Measurements from ENCODE around the gene TENM4. TPM values are rescaled to one million over a fixed set of nuclear protein-coding genes. Genes with fewer than 3 reads are reported as not detected.

The TENM4 gene
- total RNA-seq, 2 experiments from 2014 or later: not detected

DNA sequence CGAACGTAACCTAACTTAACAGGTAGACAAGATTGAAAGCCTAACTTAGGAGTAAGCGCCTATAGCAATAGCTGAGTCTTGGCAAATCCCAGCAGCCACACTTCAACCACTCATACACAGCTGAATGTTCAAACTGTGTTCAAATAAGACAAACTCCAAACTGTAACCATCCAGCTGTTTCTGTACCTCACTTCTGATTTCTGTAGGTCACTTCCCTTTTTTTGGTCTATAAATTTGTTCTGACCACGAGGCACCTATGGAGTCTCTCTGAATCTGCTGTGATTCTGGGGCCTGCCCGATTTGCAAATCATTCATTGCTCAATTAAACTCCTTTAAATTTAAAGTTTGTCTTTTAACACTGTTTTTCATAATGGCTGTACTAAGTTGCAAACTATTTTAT is 8.2 kb upstream of the TENM4 start:
- Mint-ChIP-seq H3K36me3 (ENCODE audit: low read depth) (no peaks in the 10 kb centered on the region), H3K4me3 (no peak overlapping the region), H3K4me1 (ENCODE audit: low read depth) (no peaks in the 10 kb centered on the region), H3K9me3 (no peaks in the 10 kb centered on the region), H3K27me3 (peaks cover 4% of the 10 kb centered on the region), H3K27ac (no peak overlapping the region)
- intact Hi-C loops (cut with micrococcal nuclease): no loop called here
- POLR2A ChIA-PET: no interaction called here
- TF ChIP-seq, protein P1, sequence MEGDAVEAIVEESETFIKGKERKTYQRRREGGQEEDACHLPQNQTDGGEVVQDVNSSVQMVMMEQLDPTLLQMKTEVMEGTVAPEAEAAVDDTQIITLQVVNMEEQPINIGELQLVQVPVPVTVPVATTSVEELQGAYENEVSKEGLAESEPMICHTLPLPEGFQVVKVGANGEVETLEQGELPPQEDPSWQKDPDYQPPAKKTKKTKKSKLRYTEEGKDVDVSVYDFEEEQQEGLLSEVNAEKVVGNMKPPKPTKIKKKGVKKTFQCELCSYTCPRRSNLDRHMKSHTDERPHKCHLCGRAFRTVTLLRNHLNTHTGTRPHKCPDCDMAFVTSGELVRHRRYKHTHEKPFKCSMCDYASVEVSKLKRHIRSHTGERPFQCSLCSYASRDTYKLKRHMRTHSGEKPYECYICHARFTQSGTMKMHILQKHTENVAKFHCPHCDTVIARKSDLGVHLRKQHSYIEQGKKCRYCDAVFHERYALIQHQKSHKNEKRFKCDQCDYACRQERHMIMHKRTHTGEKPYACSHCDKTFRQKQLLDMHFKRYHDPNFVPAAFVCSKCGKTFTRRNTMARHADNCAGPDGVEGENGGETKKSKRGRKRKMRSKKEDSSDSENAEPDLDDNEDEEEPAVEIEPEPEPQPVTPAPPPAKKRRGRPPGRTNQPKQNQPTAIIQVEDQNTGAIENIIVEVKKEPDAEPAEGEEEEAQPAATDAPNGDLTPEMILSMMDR (IDR thresholded peaks at IDR 0.05): no peak
- CTCF ChIA-PET: no interaction called here
- ATAC-seq (no peak), DNase-seq (no peak)

DNA sequence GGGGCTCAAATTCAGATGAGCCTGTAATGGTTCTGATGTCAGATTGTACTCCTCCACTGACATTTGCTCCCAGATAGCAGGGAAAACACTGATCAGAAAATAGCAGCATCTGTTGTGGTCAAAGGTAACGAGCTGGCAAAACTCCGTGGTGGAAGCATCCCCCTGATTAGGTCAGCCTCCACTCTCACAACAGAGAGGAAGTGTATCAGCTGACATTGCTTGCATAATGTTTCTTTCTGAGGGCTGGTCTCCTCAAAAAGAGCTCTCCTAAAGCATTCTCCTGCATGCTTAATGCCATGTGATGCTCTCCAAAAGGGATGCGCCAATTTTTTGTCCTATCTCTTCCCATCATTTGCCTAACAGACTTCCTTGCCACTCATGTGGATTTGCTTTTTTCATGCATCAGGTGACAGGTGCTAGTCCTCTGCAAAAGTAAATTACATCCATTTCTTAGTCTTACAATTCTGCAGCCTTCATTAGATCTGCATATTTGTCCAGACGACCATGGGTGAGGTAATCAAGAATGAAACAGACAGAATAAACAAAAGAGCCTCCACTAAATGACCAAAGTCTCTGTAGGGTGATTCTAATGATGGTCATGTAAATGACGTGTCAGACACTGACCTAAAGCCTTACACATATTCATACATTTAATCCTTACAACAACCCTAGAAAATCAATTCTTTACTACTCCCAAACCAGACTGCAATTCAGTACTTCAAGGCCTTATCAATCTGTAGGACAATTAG is 6.4 kb upstream of the TENM4 start:
- Mint-ChIP-seq H3K27ac (no peak overlapping the region), H3K9me3 (no peaks in the 10 kb centered on the region), H3K27me3 (peaks cover 18% of the 10 kb centered on the region), H3K36me3 (ENCODE audit: low read depth) (no peaks in the 10 kb centered on the region), H3K4me1 (ENCODE audit: low read depth) (no peaks in the 10 kb centered on the region), H3K4me3 (no peak overlapping the region)
- intact Hi-C loops (cut with micrococcal nuclease): no loop called here
- DNase-seq: no peak
- ChIA-PET CTCF (no interaction called here), POLR2A (no interaction called here)
- ATAC-seq: no peak
- TF ChIP-seq, protein P1 (IDR thresholded peaks at IDR 0.05): no peak

DNA sequence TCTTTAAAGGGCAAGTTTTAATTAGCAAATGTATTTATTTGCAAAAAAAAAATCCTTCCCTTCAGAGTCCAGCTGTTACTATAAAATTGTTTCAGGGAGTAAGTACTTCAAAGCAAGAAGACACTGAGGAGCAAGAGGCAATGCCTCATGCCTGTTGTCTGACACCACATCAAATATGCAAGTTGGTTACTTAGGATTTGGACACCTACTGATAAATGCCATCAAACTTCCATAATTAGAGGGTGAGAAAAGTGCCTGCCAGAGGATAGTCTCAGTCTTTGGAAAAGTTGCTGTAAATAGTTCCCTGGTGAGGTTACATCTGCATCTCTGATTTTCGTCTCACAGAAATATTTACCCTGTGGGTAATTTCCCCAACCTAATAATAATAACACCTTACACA is 4.1 kb upstream of the TENM4 start:
- Mint-ChIP-seq H3K9me3 (no peaks in the 10 kb centered on the region), H3K27me3 (peaks cover 33% of the 10 kb centered on the region), H3K4me3 (no peak overlapping the region), H3K36me3 (ENCODE audit: low read depth) (no peaks in the 10 kb centered on the region), H3K4me1 (ENCODE audit: low read depth) (peaks cover 4% of the 10 kb centered on the region), H3K27ac (no peak overlapping the region)
- DNase-seq: no peak
- POLR2A ChIA-PET: interaction anchor here (0.6 kb wide), 1 partner anchor 33 kb away, joined by 3 read pairs; no protein-coding TSS in a partner anchor
- ATAC-seq: no peak
- intact Hi-C loops (cut with micrococcal nuclease): no loop called here
- TF ChIP-seq, protein P1 (IDR thresholded peaks at IDR 0.05): no peak
- CTCF ChIA-PET: no interaction called here

DNA sequence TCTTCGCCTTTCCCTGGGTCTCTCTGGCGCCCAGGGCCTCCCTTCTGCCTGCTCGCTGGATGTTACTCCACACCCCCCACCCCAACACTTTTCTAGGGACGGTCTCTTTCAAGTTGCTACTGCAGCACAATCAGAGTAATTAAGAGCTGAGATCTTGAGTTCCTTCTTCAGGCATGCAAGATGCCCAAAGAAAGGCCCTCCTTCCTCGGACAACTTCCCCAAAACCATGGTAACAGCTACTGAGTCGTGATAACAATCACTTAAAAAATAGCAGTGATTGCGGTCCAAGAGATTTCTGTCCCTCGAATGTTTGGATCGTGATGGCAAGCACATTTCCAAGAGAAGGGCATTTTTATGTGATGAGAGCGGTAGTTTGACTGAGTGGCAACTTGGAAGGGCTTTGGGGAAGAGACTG is 638 bp upstream of the TENM4 start:
- Mint-ChIP-seq H3K9me3 (no peaks in the 10 kb centered on the region), H3K4me1 (ENCODE audit: low read depth) (peaks cover 10% of the 10 kb centered on the region), H3K36me3 (ENCODE audit: low read depth) (peaks cover 4% of the 10 kb centered on the region), H3K27ac (no peak overlapping the region), H3K27me3 (peaks cover 56% of the 10 kb centered on the region), H3K4me3 (no peak overlapping the region)
- ChIA-PET POLR2A (interaction anchor here (0.9 kb wide), 1 partner anchor 9 kb away, joined by 3 read pairs; no protein-coding TSS in a partner anchor), CTCF (no interaction called here)
- DNase-seq: no peak
- intact Hi-C loops (cut with micrococcal nuclease): no loop called here
- TF ChIP-seq, protein P1 (IDR thresholded peaks at IDR 0.05): no peak
- no peak for ATAC-seq

DNA sequence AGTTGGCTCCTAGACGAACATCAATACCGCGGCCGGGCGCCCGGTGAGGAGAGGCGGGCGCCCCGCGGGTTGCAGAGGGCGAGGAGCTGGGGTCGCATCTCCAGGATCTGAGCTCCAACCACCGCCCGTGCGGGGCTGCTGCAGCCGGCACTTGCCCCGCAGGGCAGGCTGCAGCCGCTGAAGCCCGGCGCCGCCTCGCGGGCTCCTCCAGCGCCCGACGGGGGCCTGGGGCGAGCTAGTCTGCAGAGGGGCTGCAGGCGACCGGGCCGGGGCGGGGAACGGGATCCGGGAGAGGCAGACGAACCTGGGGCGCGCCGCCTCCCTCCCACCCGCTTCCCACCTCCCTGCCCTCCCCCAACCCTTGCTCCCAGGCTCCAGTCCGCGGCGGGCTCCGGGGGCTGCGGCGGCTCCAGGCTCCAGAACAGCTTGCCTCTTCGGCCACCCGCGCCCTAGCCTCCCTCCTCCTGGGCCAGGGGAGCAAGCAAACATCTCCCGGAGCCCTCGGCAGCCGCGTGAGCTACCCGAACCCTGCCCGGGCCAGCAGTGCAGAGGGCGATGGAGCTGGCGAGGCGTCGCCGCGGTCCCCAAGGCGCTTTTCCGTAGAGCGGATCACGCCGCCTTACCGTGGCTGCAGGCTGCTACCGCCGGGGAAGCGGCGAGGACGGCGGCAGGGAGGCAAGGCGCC is 802 bp downstream of the TENM4 start:
- Mint-ChIP-seq H3K9me3 (no peaks in the 10 kb centered on the region), H3K27me3 (peaks cover 67% of the 10 kb centered on the region), H3K36me3 (ENCODE audit: low read depth) (peaks cover 4% of the 10 kb centered on the region), H3K4me1 (ENCODE audit: low read depth) (peaks cover 10% of the 10 kb centered on the region), H3K27ac (no peak overlapping the region), H3K4me3 (no peak overlapping the region)
- TF ChIP-seq, protein P1 (IDR thresholded peaks at IDR 0.05): no peak
- ATAC-seq (no peak), DNase-seq (peak; percentile 4)
- ChIA-PET CTCF (interaction anchor here (0.6 to 1.0 kb wide), 2 partner anchors 16 to 30 kb away, joined by 3 read pairs; no protein-coding TSS in a partner anchor), POLR2A (no interaction called here)
- intact Hi-C loops (cut with micrococcal nuclease): no loop called here

Data from activated CD8-positive, alpha-beta T cell treated with anti-CD3 and anti-CD28 coated beads for 36 hours (primary cell).